Measurements from ENCODE around the gene CRYGC.

CRYGC gene

GRCh38 chr2:208129744-208130711 lies at the start of gene CRYGC:
TSS of gene CRYGC (minus strand) at chr2:208129828. CDS start at chr2:208129792, 36 bp downstream.
- no peak for TF ChIP-seq CTCF (IDR thresholded peaks at IDR 0.05; ENCODE audit: low read depth, low read length)
- no peak for DNase-seq (ENCODE audit: extremely low read depth, low read depth)

- DNase-seq (ENCODE audit: extremely low read depth, low read depth) = no peak
- no peak for TF ChIP-seq CTCF (IDR thresholded peaks at IDR 0.05; ENCODE audit: low read depth, low read length)
Observed at GRCh38 chr2:208179028-208179609, 49.5 kb upstream of the CRYGC start.

GRCh38 chr2:208175840-208176153 lies 46.2 kb upstream of the CRYGC start:
- no peak for DNase-seq (ENCODE audit: extremely low read depth, low read depth)
- TF ChIP-seq CTCF (IDR thresholded peaks at IDR 0.05; ENCODE audit: low read depth, low read length) = no peak

GRCh38 chr2:208175069-208175839 lies 45.6 kb upstream of the CRYGC start:
- DNase-seq (ENCODE audit: extremely low read depth, low read depth) = peak; percentile 39
- TF ChIP-seq CTCF (IDR thresholded peaks at IDR 0.05; ENCODE audit: low read depth, low read length) = peak; percentile 96

GRCh38 chr2:208174144-208174543 lies 44.5 kb upstream of the CRYGC start:
- TF ChIP-seq CTCF (IDR thresholded peaks at IDR 0.05; ENCODE audit: low read depth, low read length) = no peak

GRCh38 chr2:208172125-208172524 lies 42.5 kb upstream of the CRYGC start:
- DNase-seq (ENCODE audit: extremely low read depth, low read depth) = no peak

More at GRCh38 chr2:208174144-208174543, 44.5 kb upstream of the CRYGC start:
- DNase-seq (ENCODE audit: extremely low read depth, low read depth) = no peak

More at GRCh38 chr2:208172125-208172524, 42.5 kb upstream of the CRYGC start:
- no peak for TF ChIP-seq CTCF (IDR thresholded peaks at IDR 0.05; ENCODE audit: low read depth, low read length)

All from AG09319 (cell line).